HG02943 (cell line): ENCODE results near the gene EFS.

Source experiments
- ATAC-seq: cut with Tn5 transposase; IDR thresholded peaks from one replicate; pipeline ENCODE4 v1.9.1; 2021; ENCODE audit warnings: mild to moderate bottlenecking, low read depth, moderate library complexity; ENCODE audit not compliant: unreplicated experiment

EFS gene

DNA sequence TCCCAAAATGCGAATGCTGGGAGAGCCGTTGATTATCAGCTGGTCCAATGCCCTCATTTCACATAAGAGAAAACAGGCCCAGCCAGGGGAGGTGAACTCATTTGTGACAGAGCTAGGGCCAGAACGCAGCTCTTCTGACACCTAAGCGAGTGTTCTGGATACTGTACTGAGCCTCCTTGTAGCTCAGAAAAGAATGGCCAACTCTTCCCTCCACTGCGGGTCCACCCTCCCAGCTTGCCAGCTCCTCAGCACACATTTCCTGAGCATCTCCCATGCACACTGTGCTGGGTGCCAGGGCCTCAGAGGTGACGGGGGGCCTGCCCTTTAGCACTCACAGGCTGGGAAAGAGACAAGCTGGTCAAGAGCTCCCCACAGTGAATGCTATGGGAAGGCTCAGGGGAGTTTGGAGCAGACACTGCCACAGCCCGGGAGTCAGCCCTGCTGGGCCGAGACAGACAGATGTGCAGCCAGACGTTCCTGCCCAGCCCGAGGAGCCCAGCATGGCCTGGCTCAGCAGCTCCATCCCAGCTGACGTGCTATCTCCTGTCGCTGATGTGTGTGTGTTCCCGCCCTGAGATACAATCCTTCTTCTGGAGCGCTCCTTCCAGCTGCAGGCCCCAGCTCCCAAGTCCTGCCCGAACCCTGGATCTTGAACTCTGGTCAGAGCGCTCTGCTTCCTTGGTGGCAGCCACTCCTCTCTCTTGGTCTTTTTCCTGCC is 15.4 kb upstream of the EFS start:
- ATAC-seq = no peak

DNA sequence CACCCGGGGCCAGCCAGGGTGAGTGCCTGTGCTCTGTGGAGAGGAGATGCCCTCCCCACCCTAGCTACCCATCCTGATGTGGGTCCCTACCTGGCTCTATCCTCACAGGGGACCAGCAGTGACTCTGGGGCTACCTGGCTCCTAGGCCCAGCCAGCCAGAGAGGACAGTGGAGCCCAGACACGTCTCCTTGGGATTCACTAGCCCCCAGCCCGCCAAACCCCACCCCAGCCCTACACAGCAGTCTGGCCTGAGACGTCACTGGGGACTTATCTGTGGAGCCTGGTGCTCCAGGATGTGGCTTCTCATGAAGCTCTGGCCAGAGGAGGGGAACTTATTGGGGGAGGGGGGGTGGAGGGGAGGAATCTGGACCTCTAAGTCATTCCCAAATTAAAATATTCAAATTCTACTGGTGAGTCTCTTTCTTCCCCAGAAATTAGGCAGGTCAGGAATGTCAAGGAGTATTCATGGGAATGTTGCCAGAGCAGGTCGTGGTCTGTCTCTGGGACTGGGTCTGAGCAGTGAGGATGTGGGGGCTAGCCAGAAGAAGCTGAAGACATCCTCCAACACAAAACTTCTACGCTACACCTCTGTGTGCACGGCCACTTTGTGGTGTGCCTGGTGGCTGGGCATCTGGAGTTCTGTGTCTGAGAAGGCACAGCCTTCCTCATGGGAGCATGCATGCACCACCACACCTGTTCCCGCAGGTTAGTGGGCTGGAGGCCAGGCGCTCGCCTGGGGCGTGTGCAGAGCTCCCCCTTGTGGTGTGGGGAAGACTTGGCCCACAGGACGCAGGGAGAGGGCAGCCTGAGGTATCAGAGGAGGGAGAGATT is 14.6 kb upstream of the EFS start:
- no peak for ATAC-seq

DNA sequence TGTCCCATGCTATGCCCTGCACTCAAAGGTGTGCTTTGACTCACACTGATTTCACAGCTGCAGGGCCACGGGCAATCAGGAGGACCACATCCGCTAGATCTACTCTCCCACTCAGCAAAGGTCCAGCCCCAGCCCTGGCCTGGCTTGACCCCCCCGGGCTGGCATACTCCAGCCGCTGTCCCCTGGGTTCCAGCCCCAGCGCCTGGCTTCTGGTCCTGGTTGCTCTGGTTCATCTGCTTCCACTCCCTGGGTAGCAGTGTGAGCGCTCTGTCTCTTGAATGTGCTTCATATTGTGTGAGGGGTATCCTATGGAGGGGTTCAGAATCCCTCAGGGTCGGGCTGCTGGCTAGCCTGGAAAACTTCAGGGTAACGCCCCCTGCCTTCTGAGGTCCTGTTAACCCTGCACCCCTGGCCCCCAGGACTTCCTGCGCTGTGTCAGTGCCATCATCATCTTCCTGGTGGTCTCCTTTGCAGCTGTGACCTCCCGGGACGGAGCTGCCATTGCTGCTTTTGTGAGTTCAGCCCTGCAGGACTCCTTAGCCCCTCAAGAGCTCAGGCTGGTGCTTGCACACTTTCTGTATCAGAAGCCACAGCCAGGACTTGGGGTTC is 13.7 kb upstream of the EFS start:
- ATAC-seq = no peak

DNA sequence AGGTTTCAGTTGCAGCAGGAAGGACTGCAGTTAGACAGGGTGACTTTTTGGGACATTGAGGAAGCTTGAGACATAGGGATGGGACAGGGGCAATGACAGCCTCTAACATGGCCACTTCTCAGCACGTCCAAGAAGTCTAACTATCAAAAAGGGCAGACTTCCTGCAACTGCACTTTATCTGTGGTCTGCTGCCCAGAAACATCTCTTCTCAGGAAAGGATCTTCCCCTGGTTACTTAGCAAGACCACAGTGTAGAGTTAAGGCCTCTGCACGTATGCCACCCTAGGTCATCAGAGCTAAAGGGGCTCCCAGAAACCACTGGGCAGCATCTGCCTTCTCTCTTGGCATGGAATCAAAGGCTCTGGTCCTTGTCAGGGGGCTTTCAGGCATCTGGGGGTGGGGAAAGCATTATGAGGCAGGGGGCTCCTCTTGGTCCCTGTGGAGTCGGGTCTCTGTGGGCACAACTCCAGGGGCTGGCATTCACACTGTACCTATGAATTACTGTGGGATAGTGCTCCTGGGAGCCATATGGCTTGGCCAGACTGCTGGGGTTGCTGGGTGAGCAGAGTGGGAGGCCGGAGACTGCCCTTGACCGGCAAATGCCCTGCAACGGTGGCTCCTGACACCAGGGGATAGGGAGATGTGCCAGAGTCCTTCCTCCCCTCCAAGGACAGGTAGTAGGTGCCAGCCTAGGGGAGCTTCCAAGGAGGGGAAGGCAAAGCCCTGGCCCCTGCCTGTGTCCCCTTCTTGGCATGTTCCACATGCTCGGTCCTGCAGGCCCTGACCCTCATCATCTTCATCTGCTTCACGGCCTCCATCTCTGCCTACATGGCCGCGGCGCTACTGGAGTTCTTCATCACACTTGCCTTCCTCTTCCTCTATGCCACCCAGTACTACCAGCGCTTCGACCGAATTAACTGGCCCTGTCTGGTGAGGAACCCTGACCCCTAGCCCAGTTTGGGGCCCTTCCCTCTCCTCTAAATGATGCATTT is 12.9 kb upstream of the EFS start:
- ATAC-seq = no peak

DNA sequence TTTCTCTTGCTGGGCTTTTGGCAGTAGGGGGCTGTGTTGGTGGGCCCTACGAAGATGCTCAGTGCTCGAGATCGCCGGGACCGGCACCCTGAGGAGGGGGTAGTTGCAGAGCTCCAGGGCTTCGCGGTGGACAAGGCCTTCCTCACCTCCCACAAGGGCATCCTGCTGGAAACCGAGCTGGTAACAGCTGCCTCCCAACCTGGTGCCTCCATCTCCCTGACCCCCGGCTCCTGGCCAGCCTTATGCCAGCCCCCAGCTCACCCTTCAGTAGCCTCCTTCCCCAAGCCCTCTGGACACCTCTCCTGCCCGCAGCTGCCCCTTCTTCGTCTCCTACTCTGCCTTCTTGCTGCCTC is 12.2 kb upstream of the EFS start:
- ATAC-seq = no peak

DNA sequence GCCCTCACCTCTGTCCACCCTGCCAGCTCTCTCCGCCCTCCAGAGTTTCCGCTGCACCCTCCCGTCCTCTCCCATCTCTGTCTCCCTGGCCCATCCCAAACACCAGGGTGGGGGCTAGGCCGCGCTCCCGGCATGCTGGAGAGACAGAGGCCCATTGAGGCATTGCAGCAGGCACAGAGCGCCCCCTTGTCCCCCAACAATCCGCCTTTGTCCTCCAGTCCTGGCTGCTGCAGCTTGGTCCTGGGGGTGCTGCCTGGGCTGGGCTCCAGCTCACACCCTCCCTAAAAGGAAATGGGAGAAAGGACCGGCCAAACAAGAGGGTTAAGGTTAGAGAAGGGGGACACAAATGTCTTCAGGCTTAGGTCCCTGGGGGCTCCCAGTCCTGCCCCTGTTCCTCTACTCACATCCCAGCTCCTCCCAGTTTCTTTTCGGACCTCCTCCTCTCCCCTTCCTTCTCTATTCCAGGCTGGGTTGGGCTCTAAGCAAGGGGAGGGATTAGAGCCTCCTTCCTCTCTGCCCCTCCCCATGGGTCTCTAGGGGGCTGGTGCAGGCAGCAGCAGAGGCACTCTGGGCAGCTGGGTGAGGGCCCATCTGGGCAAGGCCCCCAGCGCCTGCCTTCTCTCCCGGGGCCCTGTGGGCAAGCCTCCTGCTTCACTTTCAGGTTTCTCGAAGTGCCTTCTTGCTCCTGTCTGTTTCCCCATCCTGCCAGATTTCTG is 11.7 kb upstream of the EFS start, which contains the start of gene CMTM5:
Gene CMTM5, plus strand, starts transcription at position 565 of the 716 bp plus-strand sequence. CDS start 206 bp downstream, outside the sequence.
- ATAC-seq = no peak

DNA sequence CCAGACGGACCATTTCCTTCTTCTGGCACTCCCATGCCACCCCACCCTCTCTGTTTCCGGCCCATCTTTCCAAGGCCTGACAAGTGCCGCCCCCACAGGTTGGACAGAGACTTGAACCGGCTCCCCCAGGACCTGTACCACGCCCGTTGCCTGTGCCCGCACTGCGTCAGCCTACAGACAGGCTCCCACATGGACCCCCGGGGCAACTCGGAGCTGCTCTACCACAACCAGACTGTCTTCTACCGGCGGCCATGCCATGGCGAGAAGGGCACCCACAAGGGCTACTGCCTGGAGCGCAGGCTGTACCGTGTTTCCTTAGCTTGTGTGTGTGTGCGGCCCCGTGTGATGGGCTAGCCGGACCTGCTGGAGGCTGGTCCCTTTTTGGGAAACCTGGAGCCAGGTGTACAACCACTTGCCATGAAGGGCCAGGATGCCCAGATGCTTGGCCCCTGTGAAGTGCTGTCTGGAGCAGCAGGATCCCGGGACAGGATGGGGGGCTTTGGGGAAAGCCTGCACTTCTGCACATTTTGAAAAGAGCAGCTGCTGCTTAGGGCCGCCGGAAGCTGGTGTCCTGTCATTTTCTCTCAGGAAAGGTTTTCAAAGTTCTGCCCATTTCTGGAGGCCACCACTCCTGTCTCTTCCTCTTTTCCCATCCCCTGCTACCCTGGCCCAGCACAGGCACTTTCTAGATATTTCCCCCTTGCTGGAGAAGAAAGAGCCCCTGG is 10.7 kb upstream of the EFS start:
- no peak for ATAC-seq

DNA sequence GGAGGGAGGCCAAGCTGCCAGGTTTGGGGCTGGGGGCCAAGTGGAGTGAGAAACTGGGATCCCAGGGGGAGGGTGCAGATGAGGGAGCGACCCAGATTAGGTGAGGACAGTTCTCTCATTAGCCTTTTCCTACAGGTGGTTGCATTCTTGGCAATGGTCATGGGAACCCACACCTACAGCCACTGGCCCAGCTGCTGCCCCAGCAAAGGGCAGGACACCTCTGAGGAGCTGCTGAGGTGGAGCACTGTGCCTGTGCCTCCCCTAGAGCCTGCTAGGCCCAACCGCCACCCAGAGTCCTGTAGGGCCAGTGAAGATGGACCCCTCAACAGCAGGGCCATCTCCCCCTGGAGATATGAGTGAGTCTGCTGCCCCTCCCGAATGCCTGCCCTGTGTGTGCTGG is 8.1 kb upstream of the EFS start:
- ATAC-seq = no peak

DNA sequence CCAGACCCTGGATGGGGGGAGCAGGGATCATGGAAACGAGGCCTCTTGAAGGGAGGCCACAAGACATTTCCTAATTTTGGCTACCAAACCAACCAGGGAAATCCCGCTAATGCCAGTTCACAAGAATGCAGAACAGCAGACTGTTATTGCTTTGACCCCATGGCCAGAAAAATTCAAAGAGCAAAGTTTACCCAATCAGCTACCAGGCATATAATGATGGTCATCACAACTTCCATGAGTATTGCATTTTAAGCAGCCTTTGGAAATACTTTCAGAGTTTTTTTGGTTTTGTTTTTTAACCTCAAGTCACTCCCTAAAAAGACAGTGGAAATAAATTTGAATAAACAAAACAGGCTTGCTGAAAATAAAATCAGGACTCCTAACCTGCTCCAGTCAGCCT is 7.5 kb upstream of the EFS start, which contains the start of gene IL25:
Gene IL25, plus strand, starts transcription at position 301 of the 400 bp plus-strand sequence.
- ATAC-seq = no peak

DNA sequence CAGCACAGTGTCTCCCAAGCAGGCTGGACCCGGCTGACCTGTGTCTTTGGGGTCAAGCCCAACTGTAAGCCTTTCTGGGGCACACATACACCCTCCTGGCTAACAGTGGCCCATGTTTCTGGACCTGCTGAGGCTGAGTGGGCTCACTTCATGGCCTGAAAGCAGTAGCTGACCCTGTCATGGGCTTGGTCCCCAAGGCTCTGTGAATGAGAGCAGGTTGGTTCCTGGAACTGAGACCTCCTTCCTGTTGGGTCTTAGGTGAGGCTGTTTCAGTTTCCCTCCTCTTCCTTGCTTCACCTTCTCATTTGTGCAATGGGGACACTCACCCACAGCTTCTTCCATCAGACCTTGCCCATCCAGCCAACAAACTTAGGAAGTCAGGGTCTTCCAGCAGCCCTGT is 6.9 kb upstream of the EFS start:
- no peak for ATAC-seq

DNA sequence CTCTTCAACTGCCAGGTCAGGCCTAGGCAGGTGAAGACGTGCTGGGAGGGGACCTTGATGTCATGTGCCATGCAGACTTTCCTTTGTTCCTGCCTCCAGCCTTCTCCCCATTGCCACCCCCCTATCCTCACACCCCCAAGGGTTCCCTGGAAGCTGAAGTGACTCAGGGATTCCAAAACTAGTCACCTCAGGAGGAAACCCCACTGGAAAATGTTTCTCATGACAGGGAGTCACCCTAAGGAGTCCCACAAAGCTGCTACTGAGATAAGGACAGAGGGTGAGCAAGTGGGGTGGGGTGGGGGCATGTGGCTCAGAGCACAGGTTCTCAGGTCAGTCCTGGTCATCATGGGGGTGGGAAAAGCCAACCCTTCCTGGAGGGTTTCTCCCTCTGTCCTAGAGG is 5.2 kb upstream of the EFS start:
- no peak for ATAC-seq

DNA sequence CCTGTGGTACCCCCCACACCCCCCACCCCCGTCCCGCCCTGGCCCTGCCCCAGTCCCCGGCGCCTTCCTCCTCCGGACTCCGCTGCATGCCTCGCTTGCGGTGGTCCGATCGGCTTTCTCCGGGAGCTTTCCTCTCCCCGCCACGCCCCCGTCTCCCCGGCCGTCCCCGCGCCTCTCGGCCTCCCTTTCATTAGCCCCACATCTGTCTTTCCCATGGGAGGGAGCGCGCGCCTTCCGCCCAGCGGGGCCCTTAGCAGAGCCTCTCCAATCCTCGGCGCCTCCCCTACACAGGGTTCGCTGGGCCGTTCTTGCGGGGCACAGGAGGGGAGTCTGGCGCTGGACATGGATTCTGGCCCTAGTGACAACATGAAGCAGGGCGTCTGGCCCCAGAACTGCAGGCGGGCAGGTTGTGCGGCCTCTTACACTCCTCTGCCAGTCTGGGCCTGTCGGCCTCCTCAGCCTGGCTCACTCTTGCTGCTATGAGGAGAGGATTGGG is 1.5 kb upstream of the EFS start:
- no peak for ATAC-seq

DNA sequence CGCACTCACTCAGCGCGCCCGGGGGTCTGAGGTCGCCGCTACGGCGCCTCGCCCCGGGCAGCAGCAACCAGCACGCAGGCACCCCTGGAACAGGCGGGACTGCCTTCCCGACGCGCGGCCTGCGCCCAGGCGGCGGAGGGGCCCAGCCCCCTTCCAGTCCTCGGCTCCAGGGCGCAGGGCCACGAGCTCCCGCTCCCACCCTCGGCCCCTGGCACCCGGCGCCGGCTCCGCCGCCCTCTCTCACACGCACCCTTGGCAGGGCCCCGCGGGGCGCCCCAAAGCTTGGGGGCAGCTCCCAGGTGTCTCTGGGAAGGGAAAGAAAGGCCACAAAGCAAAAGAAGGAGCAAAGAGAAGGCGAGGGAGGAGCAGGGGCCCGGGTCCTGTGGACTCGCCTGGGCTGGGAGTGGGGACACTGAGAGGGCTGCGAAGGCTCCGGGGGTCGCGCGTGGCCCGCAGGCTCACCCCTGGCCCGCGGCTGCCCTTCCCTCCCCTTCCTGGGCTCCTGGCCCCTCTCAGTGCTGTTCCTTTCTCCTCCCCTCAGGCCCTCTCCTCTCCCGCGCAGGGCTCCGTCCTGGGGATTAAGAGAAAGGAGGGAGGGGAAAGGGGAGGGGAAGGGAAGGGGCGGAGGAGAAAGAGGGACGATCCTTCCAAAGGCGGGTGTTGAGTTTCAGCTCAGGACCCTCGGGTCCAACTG is 907 bp upstream of the EFS start:
- ATAC-seq = no peak

DNA sequence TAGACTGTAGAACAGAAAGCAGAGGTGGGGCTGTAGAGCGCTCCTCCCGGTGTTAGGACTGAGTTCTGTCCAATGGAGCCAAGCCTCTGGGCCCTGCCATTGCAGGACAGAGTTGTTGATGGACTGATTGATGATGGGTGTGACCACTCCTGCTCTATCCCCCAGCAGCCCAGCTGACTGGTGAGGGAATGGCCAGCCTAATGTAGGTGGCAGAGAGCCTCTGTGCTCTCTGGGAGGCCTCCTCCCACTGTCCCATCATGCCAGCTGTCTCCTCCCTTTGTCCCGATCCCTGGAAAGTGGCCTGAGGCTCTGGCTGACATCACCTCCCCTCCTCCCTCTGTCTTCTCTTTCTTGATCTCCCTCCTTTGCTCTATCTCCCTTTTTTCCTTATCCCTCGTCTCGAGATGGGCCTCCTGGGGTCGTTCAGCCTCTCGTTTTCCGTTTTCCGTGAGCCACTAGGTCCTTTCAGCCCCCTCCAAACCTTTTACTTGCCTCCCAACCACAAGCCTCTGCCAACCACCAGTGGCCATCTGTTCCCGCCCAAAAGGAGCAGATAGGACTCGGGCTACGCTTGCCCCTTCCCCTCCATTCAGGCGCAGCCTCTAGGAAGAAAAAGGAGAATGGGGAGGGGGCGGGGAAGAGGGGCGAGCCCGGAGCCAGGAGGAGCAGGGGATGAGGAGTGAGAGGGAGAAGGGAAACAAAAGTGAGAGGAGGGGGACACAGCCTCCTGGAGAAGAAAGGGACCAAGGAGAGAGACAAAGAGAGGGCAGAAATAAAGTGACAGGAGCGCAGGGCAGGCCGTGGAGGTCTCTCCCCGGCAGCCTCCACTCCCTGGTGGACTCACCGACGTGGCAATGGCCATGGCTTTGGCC is 572 bp downstream of the EFS start:
- ATAC-seq = no peak

DNA sequence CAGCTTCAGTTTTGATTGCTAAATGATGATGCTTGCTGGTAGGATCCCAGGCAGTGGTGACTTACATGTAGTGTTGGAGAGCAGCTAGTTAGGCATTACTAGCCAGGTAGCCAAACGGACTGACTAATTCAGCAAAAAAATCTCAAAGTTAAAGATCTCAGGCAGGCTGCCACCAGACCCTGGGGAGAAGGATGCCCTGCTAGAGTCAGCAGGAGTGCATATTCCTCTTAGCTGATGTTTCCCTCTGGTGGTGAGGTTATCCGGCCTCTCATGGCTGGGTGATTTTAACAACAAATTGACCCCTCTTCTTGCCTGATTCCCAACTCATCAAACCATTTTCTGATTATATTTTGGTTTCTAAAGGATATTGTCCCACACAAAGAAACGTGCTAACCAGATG is 2.8 kb downstream of the EFS start:
- ATAC-seq = no peak

DNA sequence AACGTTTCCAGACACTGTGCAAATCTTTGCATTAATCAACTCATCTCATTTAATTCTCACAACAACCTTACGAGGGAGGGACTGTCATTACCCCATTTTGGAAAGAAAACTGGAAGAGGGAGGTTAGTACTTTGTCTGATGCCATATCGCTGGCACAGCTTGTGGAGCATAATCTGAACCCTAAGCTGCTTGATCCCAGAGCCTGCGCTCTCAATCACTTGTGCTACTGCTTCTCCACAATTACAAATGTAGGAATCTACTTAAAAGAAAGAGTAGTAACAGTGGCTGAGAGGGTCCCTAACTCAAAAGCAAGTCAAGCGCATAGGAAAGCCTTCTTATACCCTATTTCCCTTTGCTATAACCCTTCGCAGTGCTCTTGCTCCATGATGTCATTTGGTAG is 3.2 kb downstream of the EFS start:
- no peak for ATAC-seq

DNA sequence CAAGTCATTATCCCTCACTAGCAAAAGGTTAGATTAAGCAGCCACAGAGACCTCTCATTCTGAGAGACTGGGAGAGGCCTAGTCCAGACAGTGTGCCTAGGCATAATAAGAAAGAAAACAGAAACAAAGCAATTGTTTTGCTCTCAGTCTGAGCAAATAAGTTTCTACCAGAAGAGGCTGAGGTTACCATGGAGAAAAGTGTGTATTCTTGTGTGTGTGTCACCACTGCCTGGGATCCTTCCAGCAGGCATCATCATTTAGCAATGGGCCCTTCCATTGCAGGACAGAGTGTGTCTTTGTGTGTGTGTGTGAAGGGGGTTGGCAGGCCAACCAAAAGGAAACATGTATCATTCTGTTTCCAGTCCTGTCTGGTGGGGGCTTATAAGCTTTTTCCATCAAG is 3.7 kb downstream of the EFS start:
- no peak for ATAC-seq
